GM18502 (cell line): ENCODE results near the gene SMG5.
"Not testable (repeated sequence)": the region's sequence is repeated elsewhere in the genome, so short reads cannot be mapped to it uniquely, and the experiment has no call there.

Experiments used
- ATAC-seq: cut with Tn5 transposase; IDR thresholded peaks from one replicate; pipeline ENCODE4 v1.9.1; 2021; ENCODE audit warnings: mild to moderate bottlenecking; ENCODE audit not compliant: unreplicated experiment, poor library complexity

SMG5 gene

DNA sequence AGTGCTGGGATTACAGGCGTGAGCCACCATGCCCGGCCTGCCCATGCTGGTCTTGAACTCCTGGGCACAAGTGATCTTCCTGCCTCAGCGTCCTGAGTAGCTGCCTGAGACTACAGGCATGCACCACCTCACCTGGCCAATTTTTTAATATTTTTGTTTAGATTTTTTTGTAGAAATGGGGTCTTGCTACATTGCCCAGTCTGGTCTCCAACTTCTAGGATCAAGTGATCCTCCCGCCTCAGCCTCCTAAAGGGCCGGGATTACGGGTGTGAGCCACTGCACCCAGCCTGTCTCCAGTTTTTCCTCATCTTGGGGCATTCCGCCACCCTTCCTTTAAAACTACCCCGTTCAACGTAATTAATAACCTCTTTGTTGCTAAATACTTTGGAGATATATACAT is 62.4 kb downstream of the SMG5 start:
- no peak for ATAC-seq

DNA sequence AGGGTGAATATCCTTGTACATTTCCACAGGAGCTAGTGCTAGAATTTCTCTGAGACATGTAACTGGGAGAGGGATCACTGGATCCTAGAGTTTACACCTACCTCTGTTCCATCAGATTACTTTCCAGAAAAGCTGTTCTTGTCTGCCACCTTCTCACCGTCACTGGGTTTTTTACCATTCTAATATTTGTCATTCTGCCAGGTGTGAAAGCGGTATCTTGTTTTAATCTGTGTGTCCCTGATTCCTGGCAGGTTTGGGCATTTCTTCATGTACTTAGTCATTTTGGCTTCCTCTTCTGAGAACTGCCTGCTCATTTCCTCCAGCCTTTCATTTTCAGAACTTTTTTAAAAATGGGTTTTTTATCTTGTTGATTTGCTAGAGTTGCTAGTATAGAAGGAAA is 64.8 kb downstream of the SMG5 start:
- no peak for ATAC-seq

DNA sequence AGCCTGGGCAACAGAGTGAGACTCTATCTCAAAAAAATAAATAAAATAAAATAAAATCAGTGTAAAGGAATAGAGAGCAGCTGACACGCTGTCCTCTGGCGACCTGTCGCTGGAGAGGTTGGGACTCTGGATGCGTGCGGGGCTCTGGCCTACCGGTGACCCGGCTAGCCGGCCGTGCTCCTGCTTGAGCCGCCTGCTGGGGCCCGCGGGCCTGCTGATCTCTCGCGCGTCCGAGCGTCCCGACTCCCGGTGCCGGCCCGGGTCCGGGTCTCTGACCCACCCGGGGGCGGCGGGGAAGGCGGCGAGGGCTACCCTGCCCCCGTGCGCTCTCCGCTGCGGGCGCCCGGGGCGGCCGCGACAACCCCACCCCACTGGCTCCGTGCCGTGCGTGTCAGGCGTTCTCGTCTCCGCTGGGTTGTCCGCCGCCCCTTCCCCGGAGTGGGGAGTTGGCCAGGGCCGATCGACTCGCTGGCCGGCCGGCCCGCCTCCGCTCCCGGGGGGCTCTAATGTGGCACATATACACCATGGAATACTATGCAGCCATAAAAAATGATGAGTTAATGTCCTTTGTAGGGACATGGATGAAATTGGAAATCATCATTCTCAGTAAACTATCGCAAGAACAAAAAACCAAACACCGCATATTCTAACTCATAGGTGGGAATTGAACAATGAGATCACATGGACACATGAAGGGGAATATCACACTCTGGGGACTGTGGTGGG is 66.1 kb downstream of the SMG5 start:
- not testable (repeated sequence) for ATAC-seq

DNA sequence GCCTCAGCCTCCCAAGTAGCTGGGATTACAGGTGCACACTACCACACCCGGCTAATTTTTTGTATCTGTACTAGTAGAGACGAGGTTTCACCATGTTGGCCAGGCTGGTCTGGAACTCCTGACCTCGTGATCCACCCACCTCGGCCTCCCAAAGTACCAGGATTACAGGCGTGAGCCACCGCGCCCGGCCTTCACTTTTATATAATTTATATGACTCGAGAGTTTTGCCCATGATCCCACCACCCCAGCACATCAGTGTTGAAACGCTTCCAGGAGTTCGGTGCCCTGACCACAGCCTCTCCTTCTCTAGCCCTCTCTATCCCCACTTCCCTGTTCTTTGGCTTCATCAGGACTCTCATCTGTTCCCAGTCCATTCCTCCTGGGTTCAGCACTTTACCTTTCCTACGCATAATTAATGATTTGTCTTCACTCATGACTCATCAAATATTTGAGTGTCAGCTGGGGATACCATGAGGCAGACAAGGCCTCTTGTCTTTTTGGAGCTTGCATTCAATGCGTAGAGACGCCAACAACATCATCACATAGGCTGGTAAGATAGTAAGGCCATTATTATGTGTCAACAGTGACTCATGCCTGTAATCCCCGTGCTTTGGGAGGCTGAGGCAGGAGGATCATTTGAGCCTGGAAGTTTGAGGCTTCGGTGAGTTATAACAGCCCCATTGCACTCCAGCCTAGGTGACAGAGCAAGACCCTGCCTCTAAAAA is 68.4 kb downstream of the SMG5 start:
- no peak for ATAC-seq

DNA sequence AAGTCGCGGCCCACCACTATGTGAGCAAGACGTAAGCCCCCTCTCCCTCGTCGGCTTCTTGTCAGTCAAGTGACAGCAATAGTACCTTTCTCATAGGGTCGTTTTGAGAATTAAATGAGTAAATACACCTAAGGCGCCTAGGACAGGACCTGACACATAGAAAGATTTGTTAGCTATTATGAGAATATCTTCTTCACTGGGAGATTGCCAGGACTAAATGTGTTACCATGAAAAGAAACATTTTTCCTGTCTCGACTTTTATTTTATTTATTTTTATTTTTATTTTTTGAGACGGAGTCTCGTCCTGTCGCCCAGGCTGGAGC is 69.0 kb downstream of the SMG5 start:
- no peak for ATAC-seq

DNA sequence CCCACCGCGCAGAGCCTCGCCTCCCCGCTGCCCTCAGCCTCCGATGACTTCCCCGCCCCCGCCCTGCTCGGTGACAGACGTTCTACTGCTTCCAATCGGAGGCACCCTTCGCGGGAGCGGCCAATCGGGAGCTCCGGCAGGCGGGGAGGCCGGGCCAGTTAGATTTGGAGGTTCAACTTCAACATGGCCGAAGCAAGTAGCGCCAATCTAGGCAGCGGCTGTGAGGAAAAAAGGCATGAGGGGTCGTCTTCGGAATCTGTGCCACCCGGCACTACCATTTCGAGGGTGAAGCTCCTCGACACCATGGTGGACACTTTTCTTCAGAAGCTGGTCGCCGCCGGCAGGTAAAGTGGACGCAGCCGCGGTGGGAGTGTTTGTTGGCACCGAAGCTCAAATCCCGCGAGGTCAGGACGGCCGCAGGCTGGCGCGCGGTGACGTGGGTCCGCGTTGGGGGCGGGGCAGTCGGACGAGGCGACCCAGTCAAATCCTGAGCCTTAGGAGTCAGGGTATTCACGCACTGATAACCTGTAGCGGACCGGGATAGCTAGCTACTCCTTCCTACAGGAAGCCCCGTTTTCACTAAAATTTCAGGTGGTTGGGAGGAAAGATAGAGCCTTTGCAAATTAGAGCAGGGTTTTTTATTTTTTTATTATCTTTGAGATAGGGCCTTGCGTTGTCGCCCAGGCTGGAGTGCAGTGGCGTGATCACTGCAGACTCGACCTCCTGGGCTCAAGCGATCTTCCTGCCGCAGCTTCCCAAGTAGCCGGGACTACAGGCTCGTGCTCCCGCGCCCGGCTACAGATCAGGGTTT is 69.6 kb downstream of the SMG5 start, which contains the start of gene PMF1:
TSS of gene PMF1 (plus strand) at position 175 of the 811 bp plus-strand sequence. CDS start at position 184, 9 bp downstream.
- peak; percentile 86 for ATAC-seq

DNA sequence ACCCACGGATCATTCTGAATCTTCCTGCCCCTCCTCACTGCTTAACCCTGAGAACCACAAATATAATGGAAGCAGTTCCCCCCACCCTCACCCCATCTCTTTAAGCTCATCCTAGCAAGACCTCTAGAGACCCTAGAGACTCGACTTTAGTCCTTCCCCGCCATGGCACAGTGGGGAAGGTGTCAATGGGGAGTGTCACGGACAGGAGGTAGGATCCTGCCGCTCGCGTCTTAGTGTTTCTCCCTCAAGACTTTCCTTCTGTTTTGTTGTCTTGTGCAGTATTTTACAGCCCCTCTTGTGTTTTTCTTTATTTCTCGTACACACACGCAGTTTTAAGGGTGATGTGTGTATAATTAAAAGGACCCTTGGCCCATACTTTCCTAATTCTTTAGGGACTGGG is 70.5 kb downstream of the SMG5 start:
- no peak for ATAC-seq

DNA sequence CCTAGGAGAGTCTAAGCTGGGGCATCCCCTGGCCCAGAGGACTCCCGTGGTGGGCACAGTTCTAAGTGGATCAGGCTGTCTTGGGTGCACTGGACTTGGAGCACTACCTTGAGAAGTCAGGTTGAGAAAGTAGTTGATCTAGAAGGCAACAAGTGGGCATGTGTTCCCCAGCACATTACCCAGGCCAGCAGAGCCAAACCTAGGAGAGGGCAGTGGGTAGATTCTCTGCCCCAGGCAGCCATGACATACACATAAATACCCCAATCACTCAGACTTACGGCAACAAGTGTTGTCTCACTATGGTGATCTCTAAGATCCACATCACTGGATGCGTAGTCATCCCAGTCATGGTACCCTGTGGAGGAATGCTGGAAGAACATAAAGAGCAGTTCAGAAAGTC is 71.4 kb downstream of the SMG5 start:
- no peak for ATAC-seq

DNA sequence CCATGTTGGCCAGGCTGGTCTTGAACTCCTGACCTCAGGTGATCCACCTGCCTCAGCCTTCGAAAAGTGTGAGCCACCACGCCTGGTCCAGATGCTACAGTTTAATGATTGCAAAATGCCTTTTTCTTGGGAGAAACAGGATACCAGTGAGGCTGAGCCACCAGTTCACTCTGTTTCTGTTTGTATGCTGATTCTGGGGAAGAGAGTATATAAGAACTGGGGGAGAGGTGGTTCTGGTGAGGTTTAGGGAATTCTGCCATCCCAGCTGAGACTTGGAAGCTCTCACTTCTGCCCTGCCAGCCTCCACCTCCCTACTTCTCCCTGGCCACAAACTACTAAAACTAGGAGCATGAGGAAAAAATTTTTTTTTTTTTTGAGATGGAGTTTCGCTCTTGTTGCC is 77.9 kb downstream of the SMG5 start:
- ATAC-seq: no peak

DNA sequence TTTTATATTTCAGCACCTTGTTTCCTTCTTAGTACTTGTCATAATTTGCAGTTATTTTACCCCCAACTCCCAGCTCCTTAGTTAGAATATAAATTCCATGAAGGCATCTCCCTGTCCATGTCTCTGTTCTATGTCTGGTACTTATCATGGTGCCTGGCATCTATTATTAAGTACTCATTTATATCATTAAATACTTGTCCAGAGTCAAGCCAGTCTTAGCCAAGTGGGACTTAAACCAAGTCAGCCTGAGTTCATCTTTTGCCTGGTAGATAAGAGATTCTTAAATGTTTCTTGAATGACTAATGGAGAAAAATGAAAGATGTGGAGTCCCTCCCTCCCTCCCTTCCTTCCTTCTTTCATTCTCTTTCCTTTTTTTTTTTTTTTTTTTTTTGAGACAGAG is 79.3 kb downstream of the SMG5 start:
- ATAC-seq: no peak

DNA sequence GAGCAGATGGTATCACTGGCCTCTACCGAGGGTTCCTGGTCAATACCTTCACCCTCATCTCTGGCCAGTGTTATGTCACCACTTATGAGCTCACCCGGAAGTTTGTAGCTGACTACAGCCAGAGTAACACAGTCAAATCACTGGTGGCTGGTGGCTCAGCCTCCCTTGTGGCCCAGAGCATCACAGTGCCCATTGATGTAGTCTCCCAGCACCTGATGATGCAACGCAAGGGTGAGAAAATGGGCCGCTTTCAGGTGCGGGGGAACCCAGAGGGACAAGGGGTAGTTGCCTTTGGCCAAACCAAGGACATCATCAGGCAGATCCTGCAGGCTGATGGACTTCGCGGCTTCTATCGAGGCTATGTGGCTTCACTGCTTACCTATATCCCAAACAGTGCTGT is 82.6 kb downstream of the SMG5 start:
- no peak for ATAC-seq
